H1 (cell line): ENCODE measurements around the gene LHPP. TPM values are rescaled to one million over a fixed set of nuclear protein-coding genes. Genes with fewer than 3 reads are reported as not detected.

Source experiments
- CTCF ChIA-PET: fragments of 300-600 bp; sonication (Branson Sonifier 250); formaldehyde crosslinking; loops from one replicate; lab custom pipeline; 2021; ENCODE audit not compliant: partially characterized antibody; lab: Charles Lee
- POLR2A ChIA-PET: fragments of 300-600 bp; sonication (Branson Sonifier 250); formaldehyde crosslinking; loops from one replicate; lab custom pipeline; 2021; ENCODE audit warnings: inconsistent platforms; ENCODE audit not compliant: partially characterized antibody; lab: Charles Lee
- DNase-seq, 2 experiments: peaks; one replicate each; pipeline versions ENCODE4 v3.0.0 to v3.0.0-alpha.2; 2010 to 2022; ENCODE audit warnings: low spot score in 2 of 2, low read depth in 1 of 2, mixed read lengths in 1 of 2
- FAIRE-seq: peaks from 2 replicates; lab custom pipeline; 2011; peaks lifted over from hg19 to GRCh38; lab: Jason Lieb, UNC
- H2AFZ ChIP-seq: 2 replicates; pipeline ENCODE4 v1.8.1; 2012; ENCODE audit warnings: low read length, inconsistent platforms
- H2AK5ac ChIP-seq: 2 replicates; pipeline ENCODE4 v1.6.1; 2013; ENCODE audit warnings: low read depth, low read length
- H2BK120ac ChIP-seq: replicated peaks from 2 replicates; pipeline ENCODE3; 2013; ENCODE audit warnings: low read depth, low read length, inconsistent platforms
- H2BK12ac ChIP-seq: 2 replicates; pipeline ENCODE4 v1.6.1; 2013; ENCODE audit warnings: low read depth, low read length
- H2BK15ac ChIP-seq: 2 replicates; pipeline ENCODE4 v1.6.1; 2013; ENCODE audit warnings: low read length
- H2BK20ac ChIP-seq: 2 replicates; pipeline ENCODE4 v1.6.1; 2013; ENCODE audit warnings: low read length
- H2BK5ac ChIP-seq: 2 replicates; pipeline ENCODE4 v1.6.1; 2013; ENCODE audit warnings: low read depth, low read length
- H3K14ac ChIP-seq: 2 replicates; pipeline ENCODE4 v1.6.1; 2013; ENCODE audit warnings: inconsistent platforms; ENCODE audit not compliant: insufficient read length
- H3K18ac ChIP-seq: 2 replicates; pipeline ENCODE4 v1.6.1; 2013; ENCODE audit warnings: low read length; ENCODE audit errors: extremely low read depth
- H3K23ac ChIP-seq: 2 replicates; pipeline ENCODE4 v1.6.1; 2013; ENCODE audit warnings: inconsistent platforms; ENCODE audit not compliant: insufficient read length
- H3K23me2 ChIP-seq: 2 replicates; pipeline ENCODE4 v1.6.1; 2013; ENCODE audit warnings: low read depth, low read length
- H3K27ac ChIP-seq: 2 replicates; pipeline ENCODE4 v1.6.1; 2011; ENCODE audit warnings: low read depth, low read length, inconsistent platforms
- H3K27me3 ChIP-seq, 4 experiments: replicated peaks in 1 of 4; 1 replicate in 1 of 4; 2 replicates in 3 of 4; pipeline versions ENCODE4 v1.6.1 to v1.8.1; 2011 to 2013; ENCODE audit warnings: low read length in 3 of 4, mild to moderate bottlenecking in 3 of 4, inconsistent platforms in 2 of 4, mixed read lengths in 2 of 4, moderate library complexity in 1 of 4; ENCODE audit not compliant: control insufficient read depth in 3 of 4, insufficient read depth in 3 of 4; ENCODE audit errors: extremely low read depth in 1 of 4
- H3K36me3 ChIP-seq, 4 experiments: 2 replicates each; pipeline versions ENCODE4 v1.6.1 to v1.8.1; 2011 to 2013; ENCODE audit warnings: mild to moderate bottlenecking in 4 of 4, low read length in 3 of 4, moderate library complexity in 2 of 4, control low read depth in 1 of 4, inconsistent platforms in 1 of 4; ENCODE audit not compliant: insufficient read depth in 4 of 4, control insufficient read depth in 2 of 4
- H3K4ac ChIP-seq: replicated peaks from 2 replicates; pipeline ENCODE3; 2013; ENCODE audit warnings: low read length, low read depth, mixed read lengths, inconsistent platforms; ENCODE audit not compliant: insufficient read length
- H3K4me1 ChIP-seq, 4 experiments: replicated peaks in 1 of 4; 1 replicate in 1 of 4; 2 replicates in 3 of 4; pipeline versions ENCODE4 v1.6.1 to v1.8.1; 2011 to 2013; ENCODE audit warnings: low read length in 3 of 4, inconsistent platforms in 2 of 4, mixed read lengths in 1 of 4; ENCODE audit not compliant: insufficient read depth in 4 of 4, control insufficient read depth in 3 of 4
- H3K4me2 ChIP-seq, 2 experiments: 2 replicates each; pipeline versions ENCODE4 v1.6.1 to v1.8.1; 2011 to 2013; ENCODE audit warnings: low read depth in 2 of 2, low read length in 2 of 2, control low read depth in 1 of 2, inconsistent platforms in 1 of 2, mild to moderate bottlenecking in 1 of 2; ENCODE audit not compliant: insufficient read depth in 1 of 2
- H3K4me3 ChIP-seq, 4 experiments: fragments of 200-600, 300-600 bp in 1 of 4; sonication (generic), shearing (Covaris generic), sonication (Bioruptor Twin) in 1 of 4; 2 replicates each; pipeline versions ENCODE4 v1.5.1 to v1.8.1; 2011 to 2016; ENCODE audit warnings: low read length in 4 of 4, low read depth in 3 of 4, control low read depth in 2 of 4, inconsistent platforms in 2 of 4, mild to moderate bottlenecking in 2 of 4, mixed read lengths in 1 of 4, moderate library complexity in 1 of 4; ENCODE audit not compliant: insufficient read depth in 2 of 4; ENCODE audit errors: extremely low read depth in 1 of 4
- H3K56ac ChIP-seq: replicated peaks from 2 replicates; pipeline ENCODE3; 2013; ENCODE audit warnings: low read depth, mild to moderate bottlenecking, mixed read lengths, low read length, inconsistent platforms; ENCODE audit not compliant: insufficient read length
- H3K79me1 ChIP-seq: 2 replicates; pipeline ENCODE4 v1.6.1; 2013; ENCODE audit warnings: low read depth, low read length, control low read depth
- H3K79me2 ChIP-seq, 2 experiments: 2 replicates each; pipeline versions ENCODE4 v1.6.1 to v1.8.1; 2012 to 2013; ENCODE audit warnings: low read length in 2 of 2, mild to moderate bottlenecking in 2 of 2, inconsistent platforms in 1 of 2; ENCODE audit not compliant: insufficient read depth in 2 of 2, control insufficient read depth in 1 of 2
- H3K9ac ChIP-seq, 4 experiments: replicated peaks in 1 of 4; 1 replicate in 1 of 4; 2 replicates in 3 of 4; pipeline versions ENCODE4 v1.6.1 to v1.8.1; 2011 to 2013; ENCODE audit warnings: low read depth in 3 of 4, low read length in 3 of 4, control low read depth in 2 of 4, mild to moderate bottlenecking in 2 of 4, moderate library complexity in 2 of 4, inconsistent platforms in 1 of 4; ENCODE audit errors: extremely low read depth in 1 of 4
- H3K9me3 ChIP-seq, 2 experiments: 2 replicates each; pipeline versions ENCODE4 v1.6.1 to v1.8.1; 2012 to 2013; ENCODE audit warnings: mild to moderate bottlenecking in 2 of 2, moderate library complexity in 2 of 2, control low read depth in 1 of 2, inconsistent platforms in 1 of 2, low read depth in 1 of 2, low read length in 1 of 2, mixed read lengths in 1 of 2; ENCODE audit not compliant: insufficient read depth in 2 of 2
- H4K20me1 ChIP-seq, 2 experiments: replicated peaks in 1 of 2; 2 replicates each; pipeline versions ENCODE3 to v1.8.1; 2011 to 2013; ENCODE audit warnings: inconsistent platforms in 2 of 2, low read length in 2 of 2, mild to moderate bottlenecking in 1 of 2; ENCODE audit not compliant: insufficient read depth in 2 of 2, control insufficient read depth in 1 of 2
- H4K5ac ChIP-seq: 2 replicates; pipeline ENCODE4 v1.6.1; 2013; ENCODE audit warnings: low read length, low read depth, mixed read lengths, inconsistent platforms; ENCODE audit not compliant: insufficient read length
- H4K8ac ChIP-seq: 2 replicates; pipeline ENCODE4 v1.8.0; 2013; ENCODE audit warnings: mild to moderate bottlenecking, moderate library complexity, low read length, inconsistent platforms; ENCODE audit not compliant: insufficient read depth; ENCODE audit errors: extremely low read depth
- H4K91ac ChIP-seq: replicated peaks from 2 replicates; pipeline ENCODE3; 2013; ENCODE audit warnings: low read length, mixed read lengths, inconsistent platforms; ENCODE audit not compliant: insufficient read length
- ATF2 ChIP-seq: IDR thresholded peaks from 2 replicates; pipeline ENCODE4 v1.6.1; 2012; ENCODE audit warnings: low read length, inconsistent platforms
- ATF3 ChIP-seq: IDR thresholded peaks from 2 replicates; pipeline ENCODE4 v1.6.1; 2011; ENCODE audit warnings: low read depth, mild to moderate bottlenecking, low read length; ENCODE audit not compliant: insufficient read depth
- CTBP2 ChIP-seq: IDR thresholded peaks from 2 replicates; pipeline ENCODE4 v1.7.0; 2011; ENCODE audit warnings: borderline replicate concordance, mild to moderate bottlenecking, moderate library complexity, mixed read lengths, low read length; ENCODE audit not compliant: insufficient read depth, insufficient read length
- FOSL1 ChIP-seq: IDR thresholded peaks from 2 replicates; pipeline ENCODE4 v1.6.1; 2011; ENCODE audit warnings: mild to moderate bottlenecking, low read depth, low read length, moderate library complexity; ENCODE audit not compliant: insufficient read depth
- JUND ChIP-seq: IDR thresholded peaks from 2 replicates; pipeline ENCODE4 v1.6.1; 2011; ENCODE audit warnings: mild to moderate bottlenecking, improper control_type of control experiment, low read length
- RFX5 ChIP-seq: IDR thresholded peaks from 2 replicates; pipeline ENCODE4 v1.6.1; 2011; ENCODE audit warnings: low read depth, low read length, improper control_type of control experiment, borderline replicate concordance
- SIX5 ChIP-seq: IDR thresholded peaks from 2 replicates; pipeline ENCODE4 v1.6.1; 2011; ENCODE audit warnings: mild to moderate bottlenecking, low read depth, low read length
- SP2 ChIP-seq: IDR thresholded peaks from 2 replicates; pipeline ENCODE4 v1.6.1; 2012; ENCODE audit warnings: mild to moderate bottlenecking, low read length, inconsistent platforms
- YY1 ChIP-seq: IDR thresholded peaks from 2 replicates; pipeline ENCODE4 v1.6.1; 2011; ENCODE audit warnings: low read depth, mild to moderate bottlenecking, low read length
- WGBS, 2 experiments: shearing (Covaris generic) in 1 of 2; methylation state at CpG; one replicate each; pipeline versions ENCODE4 v1.1.6 to v1.1.7; 2013 to 2015; ENCODE audit warnings: low lambda C conversion rate in 2 of 2, mixed read lengths in 2 of 2, inconsistent platforms in 1 of 2, low coverage in 1 of 2, missing lambda C conversion rate in 1 of 2; ENCODE audit not compliant: insufficient replicate concordance in 2 of 2, insufficient coverage in 1 of 2, insufficient read length in 1 of 2; ENCODE audit errors: extremely low coverage in 1 of 2, missing lambda C conversion rate in 1 of 2; 5-methylcytosine and 5-hydroxymethylcytosine counted together
- polyA plus RNA-seq, 7 experiments: library from polyadenylated mRNA; depleted of rRNA in 3 of 7; stranded (reverse) in 5 of 7; unstranded in 2 of 7; fragments of >200 nt in 5 of 7; fragments of 200-250 nt in 2 of 7; gene quantifications; 1 replicate in 5 of 7; 2 replicates in 1 of 7; 4 replicates in 1 of 7; pipeline versions ENCODE4 v1.2.1 to v1.2.3, GENCODE V29; 2011 to 2013; ENCODE audit warnings: missing spikeins in 2 of 7, mixed read lengths in 2 of 7
- total RNA-seq: library from RNA; stranded (reverse); fragmentation: NEBNext Ultra II Directional; extraction: Animal tissue kit (Norgen Biotek cat#: 25700); gene quantifications from 2 replicates; pipeline ENCODE4 v1.2.1, GENCODE V29; 2021

Gene LHPP
- total and polyA plus RNA-seq, 2 of the 8 experiments (the other 6 are each of a cell fraction or from before 2014, with no cell fraction given), result 26.0 to 45.0 TPM

GRCh38 chr10:124604214-124605000 lies 142.8 kb downstream of the LHPP start:
- no peak overlapping the region for H2AFZ ChIP-seq
- H3K14ac ChIP-seq, result no peak overlapping the region
- ChIA-PET CTCF (interaction anchor here (0.7 to 2.4 kb wide), 15 partner anchors 10 to 186 kb away, joined by 3 to 15 read pairs (median 3); partner anchors contain the start of gene OAT), POLR2A (interaction anchor here (1.3 to 2.5 kb wide), 3 partner anchors 10 to 39 kb away, joined by 3 to 6 read pairs (median 3); no protein-coding TSS in a partner anchor)
- no peak overlapping the region for H3K23ac ChIP-seq
- no peak overlapping the region for H2BK15ac ChIP-seq
- no peak overlapping the region for H3K27ac ChIP-seq
- no peaks in the 10 kb centered on the region for H3K4me1 ChIP-seq
- H3K18ac ChIP-seq, result no peak overlapping the region
- H4K5ac ChIP-seq, result no peak overlapping the region
- H4K8ac ChIP-seq, result no peak overlapping the region
- no peak overlapping the region for H3K4me2 ChIP-seq
- WGBS, 2 experiments, result 85% methylated on average over 15 of the region's 22 CpGs; no CpG with 5 or more reads in 1 of the 2 experiments
- H2AK5ac ChIP-seq, result no peak overlapping the region
- peaks cover 1% of the 10 kb centered on the region in 2 experiments for H4K20me1 ChIP-seq
- no peak overlapping the region for H3K4me3 ChIP-seq
- DNase-seq, result no peak
- no peaks in the 10 kb centered on the region for H3K79me1 ChIP-seq
- H4K91ac ChIP-seq, result no peak overlapping the region
- no peaks in the 10 kb centered on the region; a peak in 1 of 7 replicates for H3K27me3 ChIP-seq
- no peaks in the 10 kb centered on the region for H3K79me2 ChIP-seq
- H3K9me3 ChIP-seq, result no peaks in the 10 kb centered on the region
- H3K9ac ChIP-seq, result no peak overlapping the region
- peak overlapping the region; percentile 75; the same call in 1 of the 2 replicates for H2BK5ac ChIP-seq
- H3K23me2 ChIP-seq, result no peaks in the 10 kb centered on the region
- no peak overlapping the region for H2BK120ac ChIP-seq
- H2BK20ac ChIP-seq, result no peak overlapping the region
- no peak for FAIRE-seq
- no peaks in the 10 kb centered on the region for H3K36me3 ChIP-seq
- no peak overlapping the region for H3K4ac ChIP-seq
- H2BK12ac ChIP-seq, result no peak overlapping the region
- H3K56ac ChIP-seq, result no peak overlapping the region
- TF ChIP-seq SIX5 (no peak), ATF2 (no peak), YY1 (no peak), FOSL1 (no peak), JUND (no peak), RFX5 (no peak), CTBP2 (no peak), ATF3 (no peak), SP2 (no peak)
